GM19099 (cell line): ENCODE data around the gene ASIC1.

Experiments
- POLR2A ChIP-seq: IDR thresholded peaks from 3 replicates; pipeline ENCODE4 v1.6.1; 2011; ENCODE audit warnings: low read depth; ENCODE audit not compliant: insufficient read length; ENCODE audit errors: extremely low read depth

The ASIC1 gene

GRCh38 chr12:50083301-50083700 lies 25.9 kb downstream of the ASIC1 start:
- no peak for TF ChIP-seq POLR2A

GRCh38 chr12:50084775-50085614 lies 27.6 kb downstream of the ASIC1 start, which contains the start of gene SMARCD1:
SMARCD1 (plus strand) TSS chr12:50085342; CDS start chr12:50085370, 28 bp downstream.
- peak; percentile 79 for TF ChIP-seq POLR2A

- TF ChIP-seq POLR2A = no peak
These were observed 28.2 kb downstream of the ASIC1 start for GRCh38 chr12:50085615-50086072.

GRCh38 chr12:50086148-50086547 lies 28.8 kb downstream of the ASIC1 start:
- TF ChIP-seq POLR2A = no peak

- no peak for TF ChIP-seq POLR2A
These were observed 29.8 kb downstream of the ASIC1 start for GRCh38 chr12:50087151-50087550.

- no peak for TF ChIP-seq POLR2A
These were observed 30.6 kb downstream of the ASIC1 start for GRCh38 chr12:50087995-50088394.

GRCh38 chr12:50088577-50089335 lies 31.4 kb downstream of the ASIC1 start:
- TF ChIP-seq POLR2A = no peak

- TF ChIP-seq POLR2A = no peak
These were observed 32.3 kb downstream of the ASIC1 start for GRCh38 chr12:50089730-50090129.

GRCh38 chr12:50090391-50090790 lies 33.0 kb downstream of the ASIC1 start:
- TF ChIP-seq POLR2A = no peak

- TF ChIP-seq POLR2A = no peak
These were observed 40.6 kb downstream of the ASIC1 start for GRCh38 chr12:50097952-50098351.

- TF ChIP-seq POLR2A = no peak
These were observed 42.1 kb downstream of the ASIC1 start for GRCh38 chr12:50099302-50100008.

- no peak for TF ChIP-seq POLR2A
These were observed 43.2 kb downstream of the ASIC1 start for GRCh38 chr12:50100561-50100960.

GRCh38 chr12:50101663-50102062 lies 44.3 kb downstream of the ASIC1 start:
- no peak for TF ChIP-seq POLR2A

GRCh38 chr12:50102131-50102531 lies 44.7 kb downstream of the ASIC1 start:
- no peak for TF ChIP-seq POLR2A

GRCh38 chr12:50102646-50103309 lies 45.4 kb downstream of the ASIC1 start:
- no peak for TF ChIP-seq POLR2A
